Upper lobe of right lung (tissue), 1 donor: ENCODE results near the gene ALK. TPM values are rescaled to one million over a fixed set of nuclear protein-coding genes. Genes with fewer than 3 reads are reported as not detected.

Experiments
- ATAC-seq: fragments of 200-7000 bp; cut with Tn5 transposase; one replicate; pipeline ENCODE4 v1.9.1; 2020; ENCODE audit warnings: mild to moderate bottlenecking, moderate library complexity
- DNase-seq: peaks from one replicate; pipeline ENCODE4 v3.0.0-alpha.2; 2020
- H3K27ac ChIP-seq: fragments of 200-600 bp; one replicate; pipeline ENCODE4 v1.8.0; 2022
- H3K27me3 ChIP-seq: fragments of 200-600 bp; one replicate; pipeline ENCODE4 v1.8.0; 2022; ENCODE audit warnings: mild to moderate bottlenecking
- H3K36me3 ChIP-seq: fragments of 200-600 bp; one replicate; pipeline ENCODE4 v1.8.0; 2022
- H3K4me1 ChIP-seq: fragments of 200-600 bp; one replicate; pipeline ENCODE4 v1.8.0; 2022
- H3K4me3 ChIP-seq: fragments of 200-600 bp; one replicate; pipeline ENCODE4 v1.8.0; 2022; ENCODE audit warnings: mild to moderate bottlenecking
- H3K9me3 ChIP-seq: fragments of 200-600 bp; one replicate; pipeline ENCODE4 v1.8.0; 2022
- intact Hi-C: fragments of 100-400 bp; cut with DNase I; formaldehyde crosslinking; loops from one replicate; pipeline ENCODE4 v1.11.0; 2022
- total RNA-seq: library from RNA; stranded (reverse); fragmentation: NEBNext Ultra II Directional; extraction: Animal tissue kit (Norgen Biotek cat#: 25700); gene quantifications from one replicate; pipeline ENCODE4 v1.2.1, GENCODE V29; 2021
- TF ChIP-seq, protein P1 (sequence below): fragments of 200-600 bp; IDR thresholded peaks from one replicate; pipeline ENCODE4 v1.8.0; 2022; ENCODE audit warnings: antibody characterized with exemption
- donor health status: DM: no; HTN: yes; CAD: no; lungs with severe emphysema.

The ALK gene
- total RNA-seq, 1 donor from 2014 or later: not detected

DNA sequence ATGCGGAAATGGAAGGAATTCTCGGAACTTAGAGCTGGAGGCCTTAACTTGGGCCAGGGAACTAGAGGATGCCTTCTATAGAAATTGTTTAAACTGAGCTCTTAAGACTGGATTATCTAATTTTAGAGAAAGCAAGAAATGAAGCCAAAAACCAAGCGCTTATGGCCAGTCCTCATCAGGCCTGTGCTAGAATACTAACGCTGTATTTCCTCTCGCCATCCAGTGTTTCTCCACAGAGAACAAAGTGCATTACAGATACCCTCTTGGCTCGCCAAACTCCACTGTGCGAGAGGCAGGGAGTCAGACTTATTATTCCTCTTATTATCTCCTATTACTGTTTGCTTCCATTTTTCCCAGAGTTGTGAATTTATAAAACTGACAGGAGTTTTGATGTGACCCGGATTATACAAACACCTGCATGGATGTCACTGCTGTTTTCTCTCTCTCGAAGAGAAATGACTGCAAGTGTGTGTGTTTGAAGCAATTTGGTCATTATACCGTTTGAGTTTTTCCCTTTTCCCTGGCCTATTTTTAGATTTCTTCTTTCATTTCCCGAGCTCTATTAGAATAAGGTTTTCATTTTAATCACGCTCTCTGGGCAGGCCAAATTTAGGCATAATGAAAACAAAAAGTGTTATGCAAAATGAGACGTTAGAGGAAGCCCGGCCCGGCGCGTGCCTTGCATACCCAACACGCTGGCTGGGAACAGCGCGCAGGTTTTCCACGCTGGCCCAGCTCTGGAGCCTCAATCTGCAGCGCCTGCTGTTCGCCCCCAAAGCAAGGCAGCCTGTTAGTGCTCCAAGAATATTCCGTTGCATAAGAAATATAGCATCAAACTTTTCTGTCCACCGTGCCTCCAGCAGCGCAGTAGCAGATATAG lies 103.3 kb downstream of the ALK start:
- ATAC-seq (no peak), DNase-seq (no peak)
- TF ChIP-seq, protein P1, sequence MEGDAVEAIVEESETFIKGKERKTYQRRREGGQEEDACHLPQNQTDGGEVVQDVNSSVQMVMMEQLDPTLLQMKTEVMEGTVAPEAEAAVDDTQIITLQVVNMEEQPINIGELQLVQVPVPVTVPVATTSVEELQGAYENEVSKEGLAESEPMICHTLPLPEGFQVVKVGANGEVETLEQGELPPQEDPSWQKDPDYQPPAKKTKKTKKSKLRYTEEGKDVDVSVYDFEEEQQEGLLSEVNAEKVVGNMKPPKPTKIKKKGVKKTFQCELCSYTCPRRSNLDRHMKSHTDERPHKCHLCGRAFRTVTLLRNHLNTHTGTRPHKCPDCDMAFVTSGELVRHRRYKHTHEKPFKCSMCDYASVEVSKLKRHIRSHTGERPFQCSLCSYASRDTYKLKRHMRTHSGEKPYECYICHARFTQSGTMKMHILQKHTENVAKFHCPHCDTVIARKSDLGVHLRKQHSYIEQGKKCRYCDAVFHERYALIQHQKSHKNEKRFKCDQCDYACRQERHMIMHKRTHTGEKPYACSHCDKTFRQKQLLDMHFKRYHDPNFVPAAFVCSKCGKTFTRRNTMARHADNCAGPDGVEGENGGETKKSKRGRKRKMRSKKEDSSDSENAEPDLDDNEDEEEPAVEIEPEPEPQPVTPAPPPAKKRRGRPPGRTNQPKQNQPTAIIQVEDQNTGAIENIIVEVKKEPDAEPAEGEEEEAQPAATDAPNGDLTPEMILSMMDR: no peak
- Histone ChIP-seq H3K4me3 (no peak overlapping the region), H3K36me3 (no peaks in the 10 kb centered on the region), H3K4me1 (no peaks in the 10 kb centered on the region), H3K27ac (no peak overlapping the region), H3K27me3 (no peaks in the 10 kb centered on the region), H3K9me3 (no peaks in the 10 kb centered on the region)
- intact Hi-C loops: no loop called here

DNA sequence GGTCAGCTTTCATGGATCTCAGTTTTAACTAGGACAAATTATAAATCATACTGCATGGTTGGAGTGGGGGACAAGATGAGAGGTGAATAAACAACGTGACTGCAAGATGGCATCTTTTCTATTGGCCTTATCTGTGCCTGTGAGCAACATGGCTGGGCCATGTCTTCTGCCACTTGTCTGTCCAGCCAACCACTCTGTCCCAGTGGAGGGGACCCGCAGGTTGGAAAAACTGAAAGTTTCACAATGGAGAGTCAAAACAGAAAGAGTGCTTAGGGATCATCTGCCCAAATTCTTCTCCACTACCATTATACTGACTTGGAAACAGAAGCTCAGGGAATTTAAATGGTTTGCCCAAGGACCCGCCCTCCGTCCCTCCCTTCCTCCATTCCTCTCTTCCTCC lies 104.1 kb downstream of the ALK start:
- TF ChIP-seq, protein P1: no peak
- Histone ChIP-seq H3K9me3 (no peaks in the 10 kb centered on the region), H3K27me3 (peaks cover under 1% of the 10 kb centered on the region), H3K4me3 (no peak overlapping the region), H3K27ac (no peak overlapping the region), H3K4me1 (no peaks in the 10 kb centered on the region), H3K36me3 (no peaks in the 10 kb centered on the region)
- DNase-seq: no peak
- ATAC-seq: no peak
- intact Hi-C loops: no loop called here

- ATAC-seq: no peak
Measured at GRCh38 chr2:29816651-29817050, 104.7 kb downstream of the ALK start.

DNA sequence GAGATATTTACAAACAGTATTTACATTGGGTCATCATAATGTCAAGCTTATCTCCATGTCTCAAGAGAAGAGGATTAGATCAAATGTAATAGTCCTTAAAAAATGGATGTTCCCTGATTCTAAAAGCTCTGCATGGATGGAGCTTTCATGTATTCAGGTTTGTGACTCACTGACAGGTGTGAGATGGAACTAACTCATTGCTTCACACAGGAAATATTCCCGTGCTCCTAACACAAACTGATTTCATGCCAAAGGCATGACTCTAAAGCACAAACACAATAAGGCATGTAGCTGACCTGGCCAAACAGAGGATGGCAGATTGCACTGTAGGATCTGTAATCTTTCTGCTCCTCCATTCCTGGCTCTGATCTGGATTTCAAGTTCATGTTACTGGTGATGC lies 110.0 kb downstream of the ALK start:
- H3K36me3 ChIP-seq: no peaks in the 10 kb centered on the region
- no peak overlapping the region for H3K4me3 ChIP-seq
- TF ChIP-seq, protein P1: no peak
- intact Hi-C loops: no loop called here
- no peaks in the 10 kb centered on the region for H3K9me3 ChIP-seq
- no peak for ATAC-seq
- no peaks in the 10 kb centered on the region for H3K4me1 ChIP-seq
- H3K27me3 ChIP-seq: peaks cover 4% of the 10 kb centered on the region
- no peak for DNase-seq
- H3K27ac ChIP-seq: no peak overlapping the region

More at GRCh38 chr2:29816651-29817050, 104.7 kb downstream of the ALK start:
- Histone ChIP-seq H3K27ac (no peak overlapping the region), H3K4me1 (no peaks in the 10 kb centered on the region), H3K27me3 (peaks cover 4% of the 10 kb centered on the region), H3K9me3 (no peaks in the 10 kb centered on the region), H3K4me3 (no peak overlapping the region), H3K36me3 (no peaks in the 10 kb centered on the region)
- DNase-seq: no peak
- TF ChIP-seq, protein P1: no peak
- intact Hi-C loops: no loop called here

DNA sequence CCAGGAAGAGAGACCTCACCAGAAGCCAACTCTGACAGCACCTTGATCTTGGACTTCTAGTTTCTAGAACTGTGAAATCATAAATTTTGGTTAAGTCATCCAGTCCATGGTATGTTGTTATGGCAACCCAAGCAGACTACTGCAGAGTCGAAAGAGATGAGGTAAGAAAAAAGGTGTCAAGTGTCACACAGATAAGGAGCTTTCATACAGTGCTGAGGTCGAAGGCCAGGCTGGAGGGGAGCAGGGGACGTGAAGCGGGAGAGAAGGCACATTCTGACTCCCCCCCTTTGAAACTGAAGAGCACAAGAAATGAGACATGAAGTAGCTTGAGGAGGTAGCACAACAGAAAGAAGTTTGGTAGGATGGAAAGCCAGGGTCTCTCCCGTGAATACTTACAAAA lies 110.4 kb downstream of the ALK start:
- H3K27me3 ChIP-seq: peaks cover 4% of the 10 kb centered on the region
- H3K4me3 ChIP-seq: no peak overlapping the region
- no peak overlapping the region for H3K27ac ChIP-seq
- H3K4me1 ChIP-seq: no peaks in the 10 kb centered on the region
- intact Hi-C loops: no loop called here
- ATAC-seq (no peak), DNase-seq (no peak)
- H3K9me3 ChIP-seq: no peaks in the 10 kb centered on the region
- H3K36me3 ChIP-seq: no peaks in the 10 kb centered on the region
- TF ChIP-seq, protein P1: no peak
